Fibroblast of pulmonary artery (primary cell): ENCODE results near the gene PPM1J.

ENCODE experiments used
- DNase-seq: peaks from one replicate; pipeline ENCODE4 v3.0.0-alpha.2; 2010; ENCODE audit warnings: low read depth
- H3K4me3 ChIP-seq: replicated peaks from 2 replicates; pipeline ENCODE4 v1.5.1; 2011; ENCODE audit warnings: low read depth, mild to moderate bottlenecking, control low read depth, low read length, moderate library complexity
- TF ChIP-seq, protein P1 (sequence below): IDR thresholded peaks from 2 replicates; pipeline ENCODE4 v1.5.1; 2011; ENCODE audit warnings: mild to moderate bottlenecking, control low read depth, low read length, inconsistent platforms; ENCODE audit errors: missing control alignments

The PPM1J gene

DNA sequence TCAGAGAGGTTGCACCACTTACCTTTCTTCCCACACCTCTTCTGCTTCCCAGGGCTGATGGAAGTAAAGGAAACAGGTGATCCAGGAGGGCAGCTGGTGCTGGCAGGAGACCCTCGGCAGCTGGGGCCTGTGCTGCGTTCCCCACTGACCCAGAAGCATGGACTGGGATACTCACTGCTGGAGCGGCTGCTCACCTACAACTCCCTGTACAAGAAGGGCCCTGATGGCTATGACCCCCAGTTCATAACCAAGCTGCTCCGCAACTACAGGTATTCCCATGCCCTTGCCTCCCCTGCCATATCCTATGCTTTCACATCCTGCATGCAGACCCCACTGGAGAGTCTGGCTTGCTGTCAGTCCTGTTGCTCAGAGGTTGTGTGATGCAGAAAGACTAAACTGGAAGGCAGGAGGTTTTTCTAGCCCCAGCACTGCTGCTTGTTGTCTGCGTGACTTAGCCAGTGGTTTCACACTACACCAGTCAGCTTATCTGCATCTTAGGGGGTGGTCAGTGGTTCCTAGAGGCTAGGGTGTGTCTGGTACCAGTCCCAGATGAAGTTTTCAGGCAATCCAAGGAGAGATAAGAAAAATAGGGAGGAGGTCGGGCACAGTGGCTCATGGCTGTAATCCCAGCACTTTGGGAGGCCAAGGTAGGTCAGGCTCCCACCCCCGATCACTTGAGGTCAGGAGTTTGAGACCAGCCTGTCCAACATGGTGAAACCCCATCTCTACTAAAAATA is 18.4 kb downstream of the PPM1J start:
- TF ChIP-seq, protein P1, sequence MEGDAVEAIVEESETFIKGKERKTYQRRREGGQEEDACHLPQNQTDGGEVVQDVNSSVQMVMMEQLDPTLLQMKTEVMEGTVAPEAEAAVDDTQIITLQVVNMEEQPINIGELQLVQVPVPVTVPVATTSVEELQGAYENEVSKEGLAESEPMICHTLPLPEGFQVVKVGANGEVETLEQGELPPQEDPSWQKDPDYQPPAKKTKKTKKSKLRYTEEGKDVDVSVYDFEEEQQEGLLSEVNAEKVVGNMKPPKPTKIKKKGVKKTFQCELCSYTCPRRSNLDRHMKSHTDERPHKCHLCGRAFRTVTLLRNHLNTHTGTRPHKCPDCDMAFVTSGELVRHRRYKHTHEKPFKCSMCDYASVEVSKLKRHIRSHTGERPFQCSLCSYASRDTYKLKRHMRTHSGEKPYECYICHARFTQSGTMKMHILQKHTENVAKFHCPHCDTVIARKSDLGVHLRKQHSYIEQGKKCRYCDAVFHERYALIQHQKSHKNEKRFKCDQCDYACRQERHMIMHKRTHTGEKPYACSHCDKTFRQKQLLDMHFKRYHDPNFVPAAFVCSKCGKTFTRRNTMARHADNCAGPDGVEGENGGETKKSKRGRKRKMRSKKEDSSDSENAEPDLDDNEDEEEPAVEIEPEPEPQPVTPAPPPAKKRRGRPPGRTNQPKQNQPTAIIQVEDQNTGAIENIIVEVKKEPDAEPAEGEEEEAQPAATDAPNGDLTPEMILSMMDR = no peak
- DNase-seq = no peak
- no peak overlapping the region for H3K4me3 ChIP-seq

DNA sequence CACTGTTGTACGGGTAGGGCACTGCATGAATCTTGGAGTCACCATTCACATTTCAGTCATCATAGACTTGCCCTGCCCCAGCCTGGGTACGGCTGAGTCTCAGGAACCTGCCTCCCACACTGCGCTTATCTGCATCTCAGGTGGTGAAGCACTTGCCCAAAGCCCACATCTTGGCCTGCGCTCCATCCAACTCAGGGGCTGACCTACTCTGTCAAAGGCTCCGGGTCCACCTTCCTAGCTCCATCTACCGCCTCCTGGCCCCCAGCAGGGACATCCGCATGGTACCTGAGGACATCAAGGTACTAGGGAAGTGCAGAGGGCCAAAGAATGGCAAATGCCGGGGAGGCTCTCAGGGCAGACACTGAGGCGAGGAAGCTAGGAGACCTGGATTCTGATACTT is 19.9 kb downstream of the PPM1J start:
- H3K4me3 ChIP-seq = no peak overlapping the region
- TF ChIP-seq, protein P1 = no peak
- no peak for DNase-seq

DNA sequence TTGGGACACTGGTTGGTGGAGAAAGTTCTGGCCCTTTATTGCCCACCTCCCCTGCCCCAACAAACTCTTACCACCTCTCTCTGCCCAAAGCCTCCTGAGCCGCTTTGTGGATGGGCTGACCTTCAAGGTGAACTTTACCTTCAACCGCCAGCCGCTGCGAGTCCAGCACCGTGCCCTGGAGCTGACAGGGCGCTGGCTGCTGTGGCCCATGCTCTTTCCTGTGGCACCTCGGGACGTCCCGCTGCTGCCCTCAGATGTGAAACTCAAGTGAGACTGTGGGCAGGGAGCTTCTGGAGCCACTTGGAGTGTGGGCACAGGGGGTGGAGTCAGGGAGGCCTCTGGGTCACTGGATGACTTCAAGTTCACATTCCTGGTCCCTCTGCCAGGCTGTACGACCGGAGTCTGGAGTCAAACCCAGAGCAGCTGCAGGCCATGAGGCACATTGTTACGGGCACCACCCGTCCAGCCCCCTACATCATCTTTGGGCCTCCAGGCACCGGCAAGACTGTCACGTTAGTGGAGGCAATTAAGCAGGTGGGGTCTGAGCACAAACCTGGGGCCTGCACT is 20.7 kb downstream of the PPM1J start:
- TF ChIP-seq, protein P1 = no peak
- DNase-seq = no peak
- H3K4me3 ChIP-seq = no peak overlapping the region

DNA sequence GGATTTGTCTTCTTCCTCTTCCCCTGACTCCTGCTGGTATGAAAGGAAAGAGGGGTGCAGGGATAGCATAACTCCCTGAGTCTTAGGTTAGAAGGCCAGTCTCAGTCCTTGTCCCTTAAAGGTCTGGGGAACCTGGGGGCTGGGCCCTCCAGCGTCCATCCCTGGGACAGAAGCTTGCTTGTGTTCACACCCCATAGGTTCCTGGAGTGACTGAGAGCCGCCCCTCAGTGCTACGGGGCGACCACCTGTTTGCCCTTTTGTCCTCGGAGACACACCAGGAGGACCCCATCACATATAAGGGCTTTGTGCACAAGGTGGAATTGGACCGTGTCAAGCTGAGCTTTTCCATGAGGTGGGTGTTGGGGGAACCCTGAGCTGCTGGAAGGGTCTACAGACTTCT is 21.3 kb downstream of the PPM1J start:
- no peak overlapping the region for H3K4me3 ChIP-seq
- TF ChIP-seq, protein P1 = no peak
- no peak for DNase-seq

DNA sequence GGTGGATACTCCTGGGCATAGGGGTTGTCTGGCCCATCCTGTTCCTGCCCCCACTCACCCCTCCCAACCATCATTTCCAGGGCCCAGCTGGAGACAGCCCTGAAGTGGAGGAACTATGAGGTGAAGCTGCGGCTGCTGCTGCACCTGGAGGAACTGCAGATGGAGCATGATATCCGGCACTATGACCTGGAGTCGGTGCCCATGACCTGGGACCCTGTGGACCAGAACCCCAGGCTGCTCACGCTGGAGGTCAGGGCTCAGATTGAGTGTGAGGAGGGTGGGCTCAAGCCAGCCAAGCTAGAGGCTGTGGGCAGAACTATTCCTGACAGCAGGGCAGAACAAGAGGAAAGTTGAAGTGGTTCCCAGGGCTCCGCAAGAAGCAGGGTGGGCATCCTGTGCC is 22.5 kb downstream of the PPM1J start:
- H3K4me3 ChIP-seq = no peak overlapping the region
- DNase-seq = no peak
- TF ChIP-seq, protein P1 = no peak

DNA sequence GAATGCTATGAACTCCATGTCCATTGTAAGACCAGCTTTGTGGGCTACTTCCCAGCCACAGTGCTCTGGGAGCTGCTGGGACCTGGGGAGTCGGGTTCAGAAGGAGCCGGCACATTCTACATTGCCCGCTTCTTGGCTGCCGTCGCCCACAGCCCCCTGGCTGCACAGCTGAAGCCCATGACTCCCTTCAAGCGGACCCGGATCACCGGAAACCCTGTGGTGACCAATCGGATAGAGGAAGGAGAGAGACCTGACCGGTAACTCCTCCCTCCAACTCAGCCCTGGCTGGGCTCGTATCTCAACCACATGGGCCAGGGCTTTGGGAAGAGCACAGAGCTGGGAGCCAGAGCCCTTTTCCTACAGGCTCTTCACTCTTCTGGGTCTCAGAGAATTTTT is 25.3 kb downstream of the PPM1J start:
- no peak for DNase-seq
- TF ChIP-seq, protein P1 = no peak
- no peak overlapping the region for H3K4me3 ChIP-seq
